Psoas muscle (tissue), 8 donors: ENCODE results near the gene MEIS2. TPM values are rescaled to one million over a fixed set of nuclear protein-coding genes. Genes with fewer than 3 reads are reported as not detected.

Source experiments
- ATAC-seq, 4 donors: fragments of 200-7000 bp; cut with Tn5 transposase; one replicate each; pipeline ENCODE4 v1.9.1; 2020; ENCODE audit warnings: moderate library complexity in 3 of 4, mild to moderate bottlenecking in 2 of 4
- DNase-seq, 2 donors: peaks; one replicate each; pipeline ENCODE4 v3.0.0-alpha.2; 2020
- H3K27ac ChIP-seq: fragments of 200-600 bp; one replicate; pipeline ENCODE4 v1.8.0; 2022
- H3K27me3 ChIP-seq, 3 donors: fragments of 200-600 bp in 1 of 3; one replicate each; pipeline versions ENCODE4 v1.6.1 to v1.8.0; 2013 to 2022; ENCODE audit warnings: low read length in 2 of 3, mild to moderate bottlenecking in 2 of 3, moderate library complexity in 1 of 3; ENCODE audit not compliant: insufficient read depth in 3 of 3
- H3K36me3 ChIP-seq, 2 donors: fragments of 200-600 bp in 1 of 2; one replicate each; pipeline versions ENCODE4 v1.6.1 to v1.8.0; 2013 to 2022; ENCODE audit warnings: low read depth in 1 of 2, mild to moderate bottlenecking in 1 of 2, moderate library complexity in 1 of 2; ENCODE audit not compliant: insufficient read depth in 1 of 2
- H3K4me1 ChIP-seq: fragments of 200-600 bp; one replicate; pipeline ENCODE4 v1.8.0; 2022
- H3K4me3 ChIP-seq: fragments of 200-600 bp; one replicate; pipeline ENCODE4 v1.8.0; 2022; ENCODE audit warnings: mild to moderate bottlenecking
- H3K9me3 ChIP-seq: fragments of 200-600 bp; one replicate; pipeline ENCODE4 v1.8.0; 2022
- whole genome bisulfite sequencing, 3 donors: extraction: QIAGEN DNeasy Blood & Tissue Kit; methylation state at CpG; one replicate each; pipeline versions ENCODE4 v1.1.6 to v1.1.7; 2013; 5-methylcytosine and 5-hydroxymethylcytosine counted together
- intact Hi-C, 2 donors: fragments of 100-400 bp; cut with DNase I; formaldehyde crosslinking; loops; one replicate each; pipeline versions ENCODE4 v1.11.0 to v1.14.2; 2022
- polyA plus RNA-seq, 3 donors: library from polyadenylated mRNA; stranded (reverse); fragments of 200-250 nt; gene quantifications; one replicate each; pipeline ENCODE4 v1.2.3, GENCODE V29; 2013
- total RNA-seq, 4 donors: library from RNA; stranded (reverse); fragmentation: NEBNext Ultra II Directional in 2 of 4; extraction: Animal tissue kit (Norgen Biotek cat#: 25700) in 2 of 4; gene quantifications; one replicate each; pipeline versions ENCODE4 v1.2.1 to v1.2.4, GENCODE V29; 2021 to 2023
- TF ChIP-seq, protein P1 (sequence below): fragments of 200-600 bp; IDR thresholded peaks from one replicate; pipeline ENCODE4 v1.8.0; 2022; ENCODE audit warnings: antibody characterized with exemption
- donor health status: healthy with polysubstance abuse.
- donor health status: DM: no; HTN: no; CAD: no; lungs with moderate emphysema.
- donor health status: Bipolar disorder and iron deficiency.
- donor health status: healthy.
- donor health status: DM: yes; HTN: yes; CAD: no.
- donor health status: DM: no; HTN: no; CAD: no.
- donor health status: DM: no; HTN: no; CAD: no.
- donor health status: DM: yes; HTN: yes; CAD: no.

MEIS2 gene
- total and polyA plus RNA-seq, 7 donors = 0.42 to 24.3 (median 1.9) TPM

DNA sequence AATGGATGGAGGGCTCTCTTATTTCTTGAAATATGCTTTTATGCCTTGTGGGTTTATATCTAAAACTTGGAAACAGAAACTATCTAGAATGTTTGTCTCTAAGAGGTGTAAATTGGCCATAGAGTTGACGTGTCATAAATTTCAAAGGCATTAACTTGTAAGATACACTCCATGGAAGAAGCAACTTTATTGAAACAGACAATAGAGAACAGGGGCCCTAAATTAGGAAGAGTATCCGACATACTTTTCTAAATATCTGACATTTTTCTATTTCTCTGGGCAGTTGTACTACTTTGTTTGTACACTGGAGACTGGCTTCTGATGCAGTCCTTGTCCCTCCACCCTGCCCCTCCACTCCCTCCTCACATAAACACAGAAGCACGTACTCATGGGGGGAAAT lies 50.0 kb downstream of the MEIS2 start:
- no peak overlapping the region for H3K4me3 ChIP-seq
- H3K27ac ChIP-seq = no peak overlapping the region
- H3K27me3 ChIP-seq = no peaks in the 10 kb centered on the region
- TF ChIP-seq, protein P1, sequence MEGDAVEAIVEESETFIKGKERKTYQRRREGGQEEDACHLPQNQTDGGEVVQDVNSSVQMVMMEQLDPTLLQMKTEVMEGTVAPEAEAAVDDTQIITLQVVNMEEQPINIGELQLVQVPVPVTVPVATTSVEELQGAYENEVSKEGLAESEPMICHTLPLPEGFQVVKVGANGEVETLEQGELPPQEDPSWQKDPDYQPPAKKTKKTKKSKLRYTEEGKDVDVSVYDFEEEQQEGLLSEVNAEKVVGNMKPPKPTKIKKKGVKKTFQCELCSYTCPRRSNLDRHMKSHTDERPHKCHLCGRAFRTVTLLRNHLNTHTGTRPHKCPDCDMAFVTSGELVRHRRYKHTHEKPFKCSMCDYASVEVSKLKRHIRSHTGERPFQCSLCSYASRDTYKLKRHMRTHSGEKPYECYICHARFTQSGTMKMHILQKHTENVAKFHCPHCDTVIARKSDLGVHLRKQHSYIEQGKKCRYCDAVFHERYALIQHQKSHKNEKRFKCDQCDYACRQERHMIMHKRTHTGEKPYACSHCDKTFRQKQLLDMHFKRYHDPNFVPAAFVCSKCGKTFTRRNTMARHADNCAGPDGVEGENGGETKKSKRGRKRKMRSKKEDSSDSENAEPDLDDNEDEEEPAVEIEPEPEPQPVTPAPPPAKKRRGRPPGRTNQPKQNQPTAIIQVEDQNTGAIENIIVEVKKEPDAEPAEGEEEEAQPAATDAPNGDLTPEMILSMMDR = no peak
- ATAC-seq (no peak), DNase-seq (no peak)
- no peaks in the 10 kb centered on the region for H3K9me3 ChIP-seq
- no peaks in the 10 kb centered on the region for H3K36me3 ChIP-seq
- H3K4me1 ChIP-seq = no peaks in the 10 kb centered on the region
- 78 to 85% (median 78%) methylated on average over 3 of the region's 3 CpGs for WGBS, 3 donors
- intact Hi-C loops = no loop called here

DNA sequence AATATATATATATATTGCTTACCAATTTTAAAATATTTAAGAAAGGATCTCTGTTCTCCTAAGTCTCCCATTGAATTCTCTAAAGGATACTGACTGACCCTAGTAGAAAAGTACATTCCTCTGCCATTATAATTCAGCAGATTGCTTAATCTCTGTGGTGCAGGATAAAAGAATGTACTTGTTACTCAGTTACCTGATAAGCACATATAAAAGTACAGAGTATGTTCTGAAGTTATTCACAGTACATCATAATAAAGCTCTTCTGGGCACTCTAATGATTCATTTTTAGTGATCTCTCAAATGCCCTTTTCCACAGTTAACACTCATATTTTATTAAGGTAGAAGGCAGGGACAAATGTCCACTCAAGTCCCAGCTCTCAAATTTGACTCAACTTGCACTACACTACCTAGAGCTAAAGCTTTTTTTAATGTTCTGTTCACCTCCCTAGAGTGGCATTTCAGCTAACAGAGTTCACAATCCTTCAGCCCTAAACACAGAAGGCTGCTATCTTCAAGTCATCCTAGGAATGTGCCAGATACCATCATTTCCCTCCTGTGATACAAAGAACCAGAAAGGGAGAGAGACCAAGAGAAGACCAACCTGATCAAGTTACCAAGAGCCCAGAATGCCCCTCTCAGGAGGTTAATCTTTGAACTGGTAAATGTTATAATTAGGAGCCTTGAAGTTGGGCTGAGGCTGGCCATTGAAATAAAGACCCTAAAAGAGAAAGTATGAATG lies 53.3 kb downstream of the MEIS2 start:
- TF ChIP-seq, protein P1 = no peak
- no peaks in the 10 kb centered on the region for H3K9me3 ChIP-seq
- ATAC-seq (peak in 1 of 4 donors; percentile 27), DNase-seq (no peak)
- H3K27ac ChIP-seq = no peak overlapping the region
- no peaks in the 10 kb centered on the region for H3K36me3 ChIP-seq
- no peaks in the 10 kb centered on the region for H3K4me1 ChIP-seq
- intact Hi-C loops = no loop called here
- no peaks in the 10 kb centered on the region for H3K27me3 ChIP-seq
- no peak overlapping the region for H3K4me3 ChIP-seq

DNA sequence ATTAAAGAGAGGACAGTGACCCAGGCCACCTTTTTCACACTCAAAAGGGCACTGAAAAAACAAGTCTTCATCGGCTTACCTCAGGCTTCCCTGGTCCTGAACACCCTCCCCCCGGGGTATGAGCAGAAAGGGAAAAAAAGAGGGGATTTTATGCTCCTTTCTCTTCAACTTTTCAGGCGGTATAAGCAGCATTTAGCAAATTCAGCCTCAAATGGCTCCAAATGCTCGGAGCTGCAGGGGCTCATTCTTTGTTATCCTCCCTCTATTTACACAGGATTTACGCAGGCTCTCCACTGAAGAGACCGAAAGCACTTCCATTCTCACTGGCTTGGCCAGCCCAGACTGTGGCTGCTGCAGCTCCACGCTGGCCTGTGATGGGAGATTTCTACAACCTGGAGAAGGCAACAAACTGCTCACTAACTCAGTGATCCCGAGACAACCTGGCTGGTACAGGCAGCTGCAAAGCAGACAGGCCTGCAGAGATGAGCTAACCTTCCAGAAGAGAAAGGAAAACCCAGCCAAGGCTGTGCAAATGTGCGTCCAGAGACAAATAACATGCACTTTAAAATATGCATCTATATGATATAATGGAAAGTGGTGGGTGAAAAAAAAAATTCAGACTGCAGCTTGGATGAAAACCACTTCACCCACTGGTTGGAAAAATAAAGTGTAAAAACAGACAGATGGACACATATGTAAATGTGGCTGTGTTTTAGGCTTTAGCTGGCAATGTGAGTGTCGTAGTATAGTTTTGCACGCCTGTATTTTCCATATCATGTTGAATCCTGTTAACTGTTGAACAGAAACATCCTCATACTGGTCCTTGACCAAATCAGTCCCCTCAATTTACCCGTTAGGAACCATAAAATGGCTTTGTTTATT lies 54.2 kb downstream of the MEIS2 start:
- H3K4me3 ChIP-seq = no peak overlapping the region
- no peaks in the 10 kb centered on the region for H3K9me3 ChIP-seq
- no peak overlapping the region for H3K27ac ChIP-seq
- 55 to 63% (median 59%) methylated on average over 12 of the region's 12 CpGs for WGBS, 3 donors
- TF ChIP-seq, protein P1 = no peak
- H3K4me1 ChIP-seq = no peaks in the 10 kb centered on the region
- ATAC-seq = no peak
- no peak for DNase-seq
- intact Hi-C loops = no loop called here
- H3K36me3 ChIP-seq = no peaks in the 10 kb centered on the region
- no peaks in the 10 kb centered on the region for H3K27me3 ChIP-seq

GRCh38 chr15:37044915-37045648 lies 55.3 kb downstream of the MEIS2 start:
- TF ChIP-seq, protein P1 = no peak
- Histone ChIP-seq H3K9me3 (no peaks in the 10 kb centered on the region), H3K27me3 (no peaks in the 10 kb centered on the region), H3K4me1 (no peaks in the 10 kb centered on the region), H3K27ac (no peak overlapping the region), H3K4me3 (no peak overlapping the region), H3K36me3 (no peaks in the 10 kb centered on the region)
- intact Hi-C loops = no loop called here
- WGBS, 3 donors = 65 to 68% (median 65%) methylated on average over 5 of the region's 5 CpGs
- DNase-seq (no peak), ATAC-seq (no peak)
